Trophoblast cell (in vitro differentiated cells and primary cell): ENCODE results near the gene CCDC3. TPM values are rescaled to one million over a fixed set of nuclear protein-coding genes. Genes with fewer than 3 reads are reported as not detected.

Experiments
- DNase-seq, 2 donors: peaks; one replicate each; pipeline ENCODE4 v3.0.0-alpha.2; 2016
- H2AFZ ChIP-seq: 2 replicates; pipeline ENCODE4 v1.6.1; 2013; ENCODE audit warnings: low read length, moderate library complexity, mild to moderate bottlenecking; ENCODE audit not compliant: insufficient read depth, poor library complexity
- H2AK5ac ChIP-seq: 2 replicates; pipeline ENCODE4 v1.6.1; 2013; ENCODE audit warnings: mild to moderate bottlenecking, low read length
- H2BK120ac ChIP-seq: 2 replicates; pipeline ENCODE4 v1.6.1; 2013; ENCODE audit warnings: low read length, mild to moderate bottlenecking, moderate library complexity; ENCODE audit not compliant: insufficient read depth, poor library complexity
- H2BK12ac ChIP-seq: 2 replicates; pipeline ENCODE4 v1.6.1; 2013; ENCODE audit warnings: mild to moderate bottlenecking, low read length, moderate library complexity
- H2BK5ac ChIP-seq: 2 replicates; pipeline ENCODE4 v1.6.1; 2013; ENCODE audit warnings: low read length, low read depth, moderate library complexity, mild to moderate bottlenecking; ENCODE audit not compliant: poor library complexity
- H3K14ac ChIP-seq: 2 replicates; pipeline ENCODE4 v1.6.1; 2013; ENCODE audit warnings: mild to moderate bottlenecking, low read length
- H3K18ac ChIP-seq: 2 replicates; pipeline ENCODE4 v1.6.1; 2013; ENCODE audit warnings: mild to moderate bottlenecking, low read length
- H3K23ac ChIP-seq: 2 replicates; pipeline ENCODE4 v1.6.1; 2013; ENCODE audit warnings: low read length
- H3K27ac ChIP-seq: 2 replicates; pipeline ENCODE4 v1.5.1; 2013; ENCODE audit warnings: low read depth, mild to moderate bottlenecking, inconsistent platforms, low read length, moderate library complexity
- H3K27me3 ChIP-seq: 2 replicates; pipeline ENCODE4 v1.6.1; 2013; ENCODE audit warnings: inconsistent platforms, mild to moderate bottlenecking, low read length, moderate library complexity; ENCODE audit not compliant: insufficient read depth
- H3K36me3 ChIP-seq, 2 experiments: 1 replicate in 1 of 2; 2 replicates in 1 of 2; pipeline ENCODE4 v1.6.1; 2013; ENCODE audit warnings: low read length in 2 of 2, mild to moderate bottlenecking in 2 of 2, moderate library complexity in 1 of 2; ENCODE audit not compliant: insufficient read depth in 2 of 2, control insufficient read depth in 1 of 2
- H3K4ac ChIP-seq: 2 replicates; pipeline ENCODE4 v1.6.1; 2013; ENCODE audit warnings: low read depth, mild to moderate bottlenecking, low read length, moderate library complexity
- H3K4me1 ChIP-seq, 2 experiments: 1 replicate in 1 of 2; 2 replicates in 1 of 2; pipeline ENCODE4 v1.6.1; 2013; ENCODE audit warnings: low read length in 2 of 2, mild to moderate bottlenecking in 2 of 2, moderate library complexity in 1 of 2; ENCODE audit not compliant: insufficient read depth in 2 of 2, control insufficient read depth in 1 of 2
- H3K4me2 ChIP-seq: 2 replicates; pipeline ENCODE4 v1.6.1; 2013; ENCODE audit warnings: inconsistent platforms, mild to moderate bottlenecking, low read length, moderate library complexity
- H3K4me3 ChIP-seq: 2 replicates; pipeline ENCODE4 v1.5.1; 2013; ENCODE audit warnings: mild to moderate bottlenecking, low read depth, low read length, inconsistent platforms
- H3K79me1 ChIP-seq: one replicate; pipeline ENCODE4 v1.6.1; 2013; ENCODE audit warnings: low read length
- H3K79me2 ChIP-seq: 2 replicates; pipeline ENCODE4 v1.6.1; 2013; ENCODE audit warnings: low read length, mild to moderate bottlenecking; ENCODE audit not compliant: control insufficient read depth, insufficient read depth, poor library complexity
- H3K9ac ChIP-seq: 2 replicates; pipeline ENCODE4 v1.6.1; 2013; ENCODE audit warnings: mild to moderate bottlenecking, low read length
- H3K9me3 ChIP-seq: 2 replicates; pipeline ENCODE4 v1.6.1; 2013; ENCODE audit warnings: low read depth, mild to moderate bottlenecking, control low read depth, inconsistent platforms, low read length; ENCODE audit not compliant: insufficient read depth
- H4K12ac ChIP-seq: 2 replicates; pipeline ENCODE4 v1.6.1; 2013; ENCODE audit warnings: low read depth, mild to moderate bottlenecking, low read length, moderate library complexity
- H4K8ac ChIP-seq: 2 replicates; pipeline ENCODE4 v1.6.1; 2013; ENCODE audit warnings: low read depth, mild to moderate bottlenecking, low read length, moderate library complexity
- H4K91ac ChIP-seq: one replicate; pipeline ENCODE4 v1.6.1; 2013; ENCODE audit warnings: low read depth, mild to moderate bottlenecking, low read length, moderate library complexity
- WGBS: extraction: QIAGEN DNeasy Blood & Tissue Kit; methylation state at CpG from one replicate; pipeline ENCODE4 v1.1.7; 2013; ENCODE audit warnings: missing lambda C conversion rate; ENCODE audit not compliant: insufficient read length, insufficient coverage; ENCODE audit errors: extremely low coverage; 5-methylcytosine and 5-hydroxymethylcytosine counted together
- polyA plus RNA-seq: library from polyadenylated mRNA; stranded (reverse); fragments of 200-250 nt; gene quantifications from 2 replicates; pipeline ENCODE4 v1.2.3, GENCODE V29; 2013

The CCDC3 gene
- polyA plus RNA-seq, result 3.8 and 4.9 TPM in 2 replicates

DNA sequence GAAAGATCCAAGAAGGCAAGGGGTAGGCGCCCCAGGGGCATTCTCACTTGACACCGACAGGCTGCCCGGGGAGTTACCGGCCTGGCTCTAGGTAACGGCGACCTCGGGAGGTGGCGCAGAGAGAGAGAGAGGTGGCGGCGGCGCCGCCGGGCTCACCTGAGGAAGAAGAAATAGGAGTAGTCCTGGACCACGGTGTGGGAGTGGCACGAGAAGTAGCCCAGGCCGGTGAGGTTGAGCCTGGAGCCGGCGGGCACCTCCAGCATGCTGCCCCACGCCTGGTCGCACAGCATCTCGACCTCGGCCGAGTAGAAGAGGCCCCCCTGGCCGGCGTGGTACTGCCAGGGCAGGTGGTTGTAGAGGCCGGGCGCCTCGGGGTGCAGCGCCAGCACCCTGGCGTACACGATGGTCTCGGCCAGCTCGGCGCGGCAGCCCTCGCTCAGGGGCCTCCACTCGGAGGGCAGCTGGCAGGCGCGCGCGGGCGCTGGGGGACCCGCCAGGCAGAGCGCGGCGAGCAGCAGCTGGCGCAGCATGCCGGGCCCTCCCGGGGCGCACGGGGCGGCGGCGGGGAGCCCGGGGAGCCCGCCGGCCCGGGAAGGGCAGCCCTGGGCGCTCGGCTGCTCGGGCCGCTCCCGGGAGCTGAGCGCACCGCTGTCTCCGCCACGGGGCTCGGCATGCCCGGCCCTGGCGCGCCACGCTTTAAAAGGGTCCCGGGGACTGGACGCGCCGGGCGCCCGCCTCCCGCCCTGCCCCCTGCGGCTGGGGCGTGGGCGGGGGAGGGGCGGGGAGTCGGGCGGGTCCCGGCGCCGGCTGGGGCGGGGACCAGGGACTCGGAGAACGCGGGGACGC lies at the start of gene CCDC3:
Gene CCDC3, minus strand, starts transcription at position 673 of the 846 bp plus-strand sequence. Its CDS starts 143 bp downstream, at position 530.
- Histone ChIP-seq H3K9me3 (no peaks in the 10 kb centered on the region), H3K27me3 (peaks cover 13% of the 10 kb centered on the region), H3K36me3 (no peaks in the 10 kb centered on the region), H2AFZ (peak within 1 kb of the TSS; percentile 11), H4K91ac (no peak within 1 kb of the TSS), H4K8ac (no peak within 1 kb of the TSS), H3K23ac (no peak within 1 kb of the TSS), H2BK5ac (no peak within 1 kb of the TSS), H3K79me2 (no peaks in the 10 kb centered on the region), H4K12ac (no peak within 1 kb of the TSS), H2BK12ac (no peak within 1 kb of the TSS), H2AK5ac (no peak within 1 kb of the TSS), H3K4me3 (peak within 1 kb of the TSS; percentile 70), H3K4ac (no peak within 1 kb of the TSS), H2BK120ac (no peak within 1 kb of the TSS), H3K18ac (no peak within 1 kb of the TSS), H3K79me1 (no peaks in the 10 kb centered on the region), H3K27ac (no peak within 1 kb of the TSS), H3K4me1 (peaks cover 6 to 11% of the 10 kb centered on the region in 2 experiments), H3K4me2 (peak within 1 kb of the TSS; percentile 97), H3K14ac (no peak within 1 kb of the TSS), H3K9ac (no peak within 1 kb of the TSS)
- WGBS, result no CpG with 5 or more reads among the region's 93 CpGs
- no peak for DNase-seq

GRCh38 chr10:13051126-13051694 lies 49.7 kb upstream of the CCDC3 start:
- H3K4me3 ChIP-seq, result no peak overlapping the region
- H4K12ac ChIP-seq, result no peak overlapping the region
- H3K79me1 ChIP-seq, result no peaks in the 10 kb centered on the region
- no peak overlapping the region for H2BK5ac ChIP-seq
- no peak overlapping the region for H4K91ac ChIP-seq
- no peak for DNase-seq
- no peak overlapping the region for H3K14ac ChIP-seq
- no CpG with 5 or more reads among the region's 7 CpGs for WGBS
- H3K9me3 ChIP-seq, result peaks cover 1% of the 10 kb centered on the region
- no peak overlapping the region for H2BK120ac ChIP-seq
- H3K9ac ChIP-seq, result no peak overlapping the region
- no peak overlapping the region for H3K18ac ChIP-seq
- no peaks in the 10 kb centered on the region for H3K27me3 ChIP-seq
- H3K79me2 ChIP-seq, result no peaks in the 10 kb centered on the region
- H3K27ac ChIP-seq, result no peak overlapping the region
- no peak overlapping the region for H2BK12ac ChIP-seq
- H2AK5ac ChIP-seq, result no peak overlapping the region
- H4K8ac ChIP-seq, result no peak overlapping the region
- H3K4me2 ChIP-seq, result no peak overlapping the region
- H3K23ac ChIP-seq, result no peak overlapping the region
- no peak overlapping the region for H2AFZ ChIP-seq
- H3K4me1 ChIP-seq, result no peaks in the 10 kb centered on the region
- H3K36me3 ChIP-seq, result no peaks in the 10 kb centered on the region
- no peak overlapping the region for H3K4ac ChIP-seq

DNA sequence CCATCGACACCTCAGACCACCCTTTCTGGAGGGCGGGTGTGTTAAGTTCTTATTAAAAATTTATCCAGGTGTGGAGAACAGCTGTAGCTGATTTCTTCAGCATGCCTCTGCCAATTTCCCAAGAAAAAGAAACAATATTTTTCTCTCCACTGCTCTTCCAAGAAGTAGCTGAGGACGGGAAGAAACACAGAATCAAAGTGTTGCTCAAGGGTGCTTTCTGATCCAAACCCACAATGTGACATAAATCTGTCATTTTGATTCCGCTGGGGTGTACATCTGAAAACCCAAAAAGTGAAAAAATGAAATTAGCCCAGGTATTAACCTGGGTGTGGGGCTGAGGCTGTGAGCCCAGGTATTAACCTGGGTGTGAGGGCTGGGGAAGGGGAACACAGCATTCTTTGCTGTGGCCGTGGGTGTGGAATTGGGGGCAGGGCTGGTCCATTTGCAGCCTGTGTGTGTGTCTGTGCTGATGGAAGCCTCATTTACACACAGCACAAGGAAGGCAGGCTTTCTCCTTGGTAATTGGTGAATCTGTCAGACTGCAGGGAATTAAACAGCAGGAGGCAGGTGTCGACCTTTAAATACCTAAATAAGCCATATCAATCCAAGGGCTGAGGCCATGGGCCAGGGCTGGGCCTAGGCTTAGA lies 48.4 kb upstream of the CCDC3 start:
- no peak overlapping the region for H4K8ac ChIP-seq
- WGBS, result no CpG with 5 or more reads among the region's 6 CpGs

GRCh38 chr10:13048762-13049161 lies 47.2 kb upstream of the CCDC3 start:
- no peak overlapping the region for H3K27ac ChIP-seq
- no peak for DNase-seq
- H3K9ac ChIP-seq, result no peak overlapping the region
- H3K14ac ChIP-seq, result no peak overlapping the region
- H4K12ac ChIP-seq, result no peak overlapping the region
- no peak overlapping the region for H2AK5ac ChIP-seq
- H2AFZ ChIP-seq, result no peak overlapping the region
- H3K4me2 ChIP-seq, result no peak overlapping the region
- H3K4me1 ChIP-seq, result no peaks in the 10 kb centered on the region
- H3K18ac ChIP-seq, result no peak overlapping the region
- no peak overlapping the region for H2BK5ac ChIP-seq
- H3K79me1 ChIP-seq, result no peaks in the 10 kb centered on the region
- H2BK120ac ChIP-seq, result no peak overlapping the region
- no peaks in the 10 kb centered on the region for H3K79me2 ChIP-seq
- WGBS, result no CpG with 5 or more reads among the region's 3 CpGs
- no peak overlapping the region for H2BK12ac ChIP-seq
- no peak overlapping the region for H4K8ac ChIP-seq
- no peak overlapping the region for H3K4ac ChIP-seq
- no peak overlapping the region for H4K91ac ChIP-seq
- H3K27me3 ChIP-seq, result no peaks in the 10 kb centered on the region
- H3K23ac ChIP-seq, result no peak overlapping the region
- peaks cover 1% of the 10 kb centered on the region for H3K9me3 ChIP-seq
- no peak overlapping the region for H3K4me3 ChIP-seq
- H3K36me3 ChIP-seq, result no peaks in the 10 kb centered on the region

More for the DNA sequence above, 48.4 kb upstream of the CCDC3 start:
- H3K36me3 ChIP-seq, result no peaks in the 10 kb centered on the region
- no peak overlapping the region for H4K12ac ChIP-seq
- no peaks in the 10 kb centered on the region for H3K79me2 ChIP-seq
- H2AFZ ChIP-seq, result no peak overlapping the region
- no peak overlapping the region for H2BK5ac ChIP-seq
- no peak overlapping the region for H4K91ac ChIP-seq
- H3K4me2 ChIP-seq, result no peak overlapping the region
- H3K14ac ChIP-seq, result no peak overlapping the region
- H3K79me1 ChIP-seq, result no peaks in the 10 kb centered on the region
- no peak overlapping the region for H3K18ac ChIP-seq
- no peaks in the 10 kb centered on the region for H3K27me3 ChIP-seq
- no peak overlapping the region for H3K9ac ChIP-seq
- no peak for DNase-seq
- H3K9me3 ChIP-seq, result peaks cover 1% of the 10 kb centered on the region
- no peak overlapping the region for H3K4me3 ChIP-seq
- no peak overlapping the region for H3K23ac ChIP-seq
- H3K4me1 ChIP-seq, result no peaks in the 10 kb centered on the region
- H2AK5ac ChIP-seq, result no peak overlapping the region
- no peak overlapping the region for H2BK120ac ChIP-seq
- no peak overlapping the region for H2BK12ac ChIP-seq
- no peak overlapping the region for H3K4ac ChIP-seq
- no peak overlapping the region for H3K27ac ChIP-seq
